CD4-positive, alpha-beta T cell (primary cell): ENCODE results near the gene ZNF688. TPM values are rescaled to one million over a fixed set of nuclear protein-coding genes. Genes with fewer than 3 reads are reported as not detected.

Experiments used
- ATAC-seq: fragments of 200-7000 bp; cut with Tn5 transposase; one replicate; pipeline ENCODE4 v1.10.0; 2022; ENCODE audit warnings: mild to moderate bottlenecking; ENCODE audit not compliant: poor library complexity
- CTCF ChIA-PET: fragments of 350-600 bp; sonication (Branson Sonifier 250); formaldehyde crosslinking; loops from one replicate; lab custom pipeline; 2021; ENCODE audit warnings: antibody characterized with exemption, inconsistent platforms; lab: Charles Lee
- POLR2A ChIA-PET: fragments of 350-600 bp; sonication (Branson Sonifier 250); formaldehyde crosslinking; loops from one replicate; lab custom pipeline; 2021; ENCODE audit warnings: antibody characterized with exemption, inconsistent platforms; lab: Charles Lee
- DNase-seq, 14 experiments: peaks; one replicate each; pipeline ENCODE4 v3.0.0-alpha.2; 2013 to 2020; ENCODE audit warnings: mixed read lengths in 2 of 14
- H3K27ac ChIP-seq, 2 donors: one replicate each; pipeline versions ENCODE4 v1.5.1 to v1.7.0; 2013; ENCODE audit warnings: low read length in 2 of 2, low read depth in 1 of 2, mild to moderate bottlenecking in 1 of 2
- H3K27me3 ChIP-seq, 2 experiments: 1 replicate in 1 of 2; 2 replicates in 1 of 2; pipeline versions ENCODE4 v1.6.1 to v1.7.0; 2013; ENCODE audit warnings: low read length in 2 of 2, control low read depth in 1 of 2, mild to moderate bottlenecking in 1 of 2, moderate library complexity in 1 of 2; ENCODE audit not compliant: insufficient read depth in 2 of 2, control insufficient read depth in 1 of 2
- H3K36me3 ChIP-seq: one replicate; pipeline ENCODE4 v1.6.1; 2013; ENCODE audit warnings: low read length, control low read depth; ENCODE audit not compliant: insufficient read depth
- H3K4me1 ChIP-seq: one replicate; pipeline ENCODE4 v1.6.1; 2013; ENCODE audit warnings: low read length, control low read depth; ENCODE audit not compliant: insufficient read depth
- H3K4me3 ChIP-seq: one replicate; pipeline ENCODE4 v1.5.1; 2013; ENCODE audit warnings: mild to moderate bottlenecking, low read length, moderate library complexity
- H3K9me3 ChIP-seq, 2 experiments: 1 replicate in 1 of 2; 2 replicates in 1 of 2; pipeline versions ENCODE4 v1.6.1 to v1.7.0; 2013; ENCODE audit warnings: low read length in 2 of 2, mild to moderate bottlenecking in 2 of 2, control low read depth in 1 of 2, moderate library complexity in 1 of 2; ENCODE audit not compliant: control insufficient read depth in 1 of 2, insufficient read depth in 1 of 2
- H3K27ac Mint-ChIP-seq: one replicate; pipeline ENCODE4 v1.8.0; 2020; ENCODE audit warnings: mixed read lengths
- H3K27me3 Mint-ChIP-seq: one replicate; pipeline ENCODE4 v1.8.0; 2021; ENCODE audit warnings: mixed read lengths
- H3K36me3 Mint-ChIP-seq: one replicate; pipeline ENCODE4 v1.8.0; 2021; ENCODE audit warnings: low read depth, mixed read lengths
- H3K4me1 Mint-ChIP-seq: one replicate; pipeline ENCODE4 v1.8.0; 2021; ENCODE audit warnings: low read depth, mixed read lengths
- H3K4me3 Mint-ChIP-seq: one replicate; pipeline ENCODE4 v1.8.0; 2020; ENCODE audit warnings: mild to moderate bottlenecking, mixed read lengths
- H3K9me3 Mint-ChIP-seq: one replicate; pipeline ENCODE4 v1.8.0; 2020; ENCODE audit warnings: mixed read lengths
- intact Hi-C, 2 experiments: fragments of 100-400 bp; cut with DNase I in 1 of 2; cut with micrococcal nuclease in 1 of 2; formaldehyde crosslinking; loops; one replicate each; pipeline versions ENCODE4 v1.15.1 to v1.9.0; 2023 to 2025; cut with DNase I, micrococcal nuclease
- total RNA-seq, 174 experiments: library from RNA in 2 of 174; stranded (reverse) in 2 of 174; gene quantifications; one replicate each; pipeline ENCODE4 v1.2.3 and lab custom pipeline; 2021 to 2026
- TF ChIP-seq, protein P1 (sequence below): fragments of 200-600 bp; IDR thresholded peaks from one replicate; pipeline ENCODE4 v1.8.0; 2022; ENCODE audit warnings: antibody characterized with exemption, mild to moderate bottlenecking

Gene ZNF688
- total RNA-seq, 2 experiments from 2014 or later, result 8.8 to 9.6 TPM

DNA sequence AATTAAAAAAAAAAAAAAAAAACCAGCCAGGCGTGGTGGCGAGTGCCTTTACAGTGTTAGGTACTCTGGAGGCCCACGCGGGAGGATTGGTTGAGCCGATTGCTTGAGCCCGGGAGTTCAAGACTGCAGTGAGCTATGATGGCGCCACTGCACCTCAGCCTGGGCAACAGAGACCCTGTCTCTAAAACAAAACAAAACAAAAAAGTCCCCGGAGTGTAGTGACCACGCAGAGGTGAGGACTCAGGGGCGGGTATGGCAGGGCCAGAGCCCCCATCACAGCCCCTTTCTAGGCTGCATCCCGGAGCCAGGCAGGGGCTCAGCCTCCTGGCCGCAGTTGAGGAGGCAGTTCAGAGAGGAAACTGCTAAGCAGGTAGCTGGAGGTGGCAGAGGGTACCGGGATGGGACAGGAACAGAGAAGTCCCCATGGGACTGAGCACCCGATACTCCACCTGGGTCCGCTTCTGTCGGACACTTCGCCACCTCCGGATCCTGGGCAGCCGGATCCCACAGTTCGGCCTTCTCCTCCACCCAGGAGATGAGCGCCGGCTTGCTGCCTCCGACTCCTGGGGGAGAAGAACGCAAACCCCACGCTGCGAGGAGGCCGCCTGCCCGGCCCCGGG, 37.7 kb downstream of the ZNF688 start:
- H3K36me3 ChIP-seq, result peaks cover 17% of the 10 kb centered on the region
- ChIA-PET POLR2A (interaction anchor here (1.0 to 3.6 kb wide), 18 partner anchors 10 to 442 kb away, joined by 3 to 116 read pairs (median 14); partner anchors contain the start of genes DCTPP1, FBRS, PRR14 and TBX6), CTCF (interaction anchor here (2.5 to 4.2 kb wide), 5 partner anchors 18 to 104 kb away, joined by 15 to 68 read pairs (median 28); partner anchors contain the start of genes DCTPP1, ZNF688 and ZNF764)
- peak overlapping the region; percentile 87 for H3K4me3 ChIP-seq
- no peak for ATAC-seq
- Mint-ChIP-seq H3K4me1 (peaks cover 44% of the 10 kb centered on the region), H3K9me3 (no peaks in the 10 kb centered on the region), H3K27ac (peak overlapping the region; percentile 99), H3K4me3 (peak overlapping the region; percentile 94), H3K36me3 (peaks cover 28% of the 10 kb centered on the region), H3K27me3 (no peaks in the 10 kb centered on the region)
- H3K9me3 ChIP-seq, result no peaks in the 10 kb centered on the region
- H3K27me3 ChIP-seq, result no peaks in the 10 kb centered on the region
- H3K27ac ChIP-seq, result peak overlapping the region; percentile 85 to 96
- TF ChIP-seq, protein P1, sequence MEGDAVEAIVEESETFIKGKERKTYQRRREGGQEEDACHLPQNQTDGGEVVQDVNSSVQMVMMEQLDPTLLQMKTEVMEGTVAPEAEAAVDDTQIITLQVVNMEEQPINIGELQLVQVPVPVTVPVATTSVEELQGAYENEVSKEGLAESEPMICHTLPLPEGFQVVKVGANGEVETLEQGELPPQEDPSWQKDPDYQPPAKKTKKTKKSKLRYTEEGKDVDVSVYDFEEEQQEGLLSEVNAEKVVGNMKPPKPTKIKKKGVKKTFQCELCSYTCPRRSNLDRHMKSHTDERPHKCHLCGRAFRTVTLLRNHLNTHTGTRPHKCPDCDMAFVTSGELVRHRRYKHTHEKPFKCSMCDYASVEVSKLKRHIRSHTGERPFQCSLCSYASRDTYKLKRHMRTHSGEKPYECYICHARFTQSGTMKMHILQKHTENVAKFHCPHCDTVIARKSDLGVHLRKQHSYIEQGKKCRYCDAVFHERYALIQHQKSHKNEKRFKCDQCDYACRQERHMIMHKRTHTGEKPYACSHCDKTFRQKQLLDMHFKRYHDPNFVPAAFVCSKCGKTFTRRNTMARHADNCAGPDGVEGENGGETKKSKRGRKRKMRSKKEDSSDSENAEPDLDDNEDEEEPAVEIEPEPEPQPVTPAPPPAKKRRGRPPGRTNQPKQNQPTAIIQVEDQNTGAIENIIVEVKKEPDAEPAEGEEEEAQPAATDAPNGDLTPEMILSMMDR, result no peak
- intact Hi-C loops, result loop anchor here (2.0 to 5.0 kb wide), 4 partner anchors 17 to 98 kb away; partner anchors contain the start of gene ZNF689 (in 1 of the 2)
- peaks cover 57% of the 10 kb centered on the region for H3K4me1 ChIP-seq
- DNase-seq, result peak in 3 of 14 experiments; percentile 24 to 50 (median 35)

DNA sequence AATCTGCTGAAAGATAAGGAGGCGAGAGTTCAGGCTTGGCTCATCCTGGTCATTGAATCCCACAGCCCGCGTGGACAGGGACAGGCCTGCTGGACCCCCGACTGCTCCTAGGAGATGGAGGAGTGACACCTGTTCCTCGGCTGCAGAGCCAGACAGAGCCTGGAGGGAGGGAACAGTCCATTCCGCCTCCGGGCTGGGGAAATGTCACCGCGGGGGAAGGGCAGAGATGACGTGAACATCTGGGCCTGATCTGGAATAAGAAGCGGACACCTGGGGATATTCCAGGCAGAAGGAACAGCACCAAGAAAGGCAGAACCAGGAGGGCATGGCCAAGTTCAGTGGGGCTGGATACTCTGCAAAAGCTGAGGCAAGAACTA, 38.4 kb downstream of the ZNF688 start:
- Mint-ChIP-seq H3K27ac (peak overlapping the region; percentile 99), H3K36me3 (peaks cover 28% of the 10 kb centered on the region), H3K4me1 (peaks cover 48% of the 10 kb centered on the region), H3K9me3 (no peaks in the 10 kb centered on the region), H3K27me3 (no peaks in the 10 kb centered on the region), H3K4me3 (peak overlapping the region; percentile 85)
- no peaks in the 10 kb centered on the region for H3K9me3 ChIP-seq
- ATAC-seq, result no peak
- ChIA-PET CTCF (interaction anchor here (3.8 to 4.2 kb wide), 3 partner anchors 19 to 103 kb away, joined by 28 to 68 read pairs (median 40); partner anchors contain the start of genes DCTPP1 and ZNF764), POLR2A (interaction anchor here (3.2 to 3.6 kb wide), 4 partner anchors 25 to 115 kb away, joined by 19 to 116 read pairs (median 47); partner anchors contain the start of genes ZNF688 and ZNF764)
- intact Hi-C loops, result loop anchor here in 1 of 2 experiments (5.0 kb wide), 1 partner anchor 99 kb away; no protein-coding TSS in a partner anchor
- peak in 1 of 14 experiments; percentile 28 for DNase-seq
- peaks cover 62% of the 10 kb centered on the region for H3K4me1 ChIP-seq
- H3K27ac ChIP-seq, result no peak overlapping the region
- H3K4me3 ChIP-seq, result no peak overlapping the region
- TF ChIP-seq, protein P1, result no peak
- H3K27me3 ChIP-seq, result no peaks in the 10 kb centered on the region
- H3K36me3 ChIP-seq, result peaks cover 17% of the 10 kb centered on the region

DNA sequence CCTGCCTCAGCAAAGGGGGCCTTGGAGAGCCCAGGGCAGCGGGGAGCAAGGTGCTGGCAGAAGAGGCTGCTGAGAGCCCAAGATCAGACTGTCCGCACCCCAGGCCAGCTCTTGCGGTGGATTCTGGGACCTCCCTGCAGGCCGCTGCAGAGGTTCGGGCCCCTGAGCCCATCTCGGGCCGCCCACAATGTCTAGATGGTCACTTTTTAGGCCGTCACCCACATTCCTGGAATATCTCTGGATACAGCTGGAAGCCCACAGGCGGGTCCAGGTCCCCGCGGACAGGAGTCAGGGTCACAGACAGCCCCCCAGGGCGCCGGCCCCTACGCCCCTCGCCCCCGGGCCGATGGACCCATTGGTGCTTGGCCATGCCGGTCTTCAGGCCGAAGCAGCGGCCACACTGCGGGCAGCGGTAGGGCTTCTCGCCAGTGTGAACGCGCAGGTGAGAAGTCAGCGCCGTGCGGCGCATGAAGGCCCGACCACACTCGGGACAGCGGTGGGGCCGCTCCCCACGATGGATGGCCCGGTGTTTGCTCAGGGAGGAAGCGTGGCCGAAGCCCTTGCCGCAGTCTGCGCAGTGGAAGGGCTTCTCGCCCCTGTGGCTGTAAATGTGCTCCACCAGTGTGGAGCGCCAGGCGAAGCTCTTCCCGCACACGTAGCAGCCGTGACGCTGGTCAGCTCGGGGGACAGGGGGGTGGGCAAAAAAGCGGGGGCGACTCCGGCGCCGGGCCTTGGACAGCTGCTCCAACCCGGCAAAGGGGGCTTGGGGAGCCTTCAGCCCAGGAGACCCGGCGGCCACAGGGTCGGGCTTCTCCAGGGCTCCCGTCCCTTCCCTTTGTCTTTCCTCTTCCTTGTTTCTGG, 39.0 kb downstream of the ZNF688 start:
- H3K9me3 Mint-ChIP-seq, result no peaks in the 10 kb centered on the region
- peaks cover 17% of the 10 kb centered on the region for H3K36me3 ChIP-seq
- no peak for ATAC-seq
- POLR2A ChIA-PET, result interaction anchor here (3.6 kb wide), 1 partner anchor 25 kb away, joined by 116 read pairs; the partner anchor contains the start of gene ZNF764
- peaks cover 68% of the 10 kb centered on the region for H3K4me1 ChIP-seq
- CTCF ChIA-PET, result interaction anchor here (3.8 to 4.2 kb wide), 2 partner anchors 20 to 102 kb away, joined by 28 to 40 read pairs; partner anchors contain the start of gene DCTPP1
- H3K27ac ChIP-seq, result no peak overlapping the region
- H3K4me1 Mint-ChIP-seq, result peaks cover 50% of the 10 kb centered on the region
- TF ChIP-seq, protein P1, result no peak
- peaks cover 28% of the 10 kb centered on the region for H3K36me3 Mint-ChIP-seq
- intact Hi-C loops, result loop anchor here in 1 of 2 experiments (5.0 kb wide), 1 partner anchor 100 kb away; no protein-coding TSS in a partner anchor
- H3K27me3 ChIP-seq, result no peaks in the 10 kb centered on the region
- H3K9me3 ChIP-seq, result no peaks in the 10 kb centered on the region
- H3K4me3 Mint-ChIP-seq, result peak overlapping the region; percentile 85
- H3K4me3 ChIP-seq, result no peak overlapping the region
- peak overlapping the region; percentile 49 for H3K27ac Mint-ChIP-seq
- DNase-seq, result peak in 1 of 14 experiments; percentile 35
- H3K27me3 Mint-ChIP-seq, result no peaks in the 10 kb centered on the region
